HG02870 (cell line): ENCODE results near the gene COL5A1.

ENCODE experiments used
- ATAC-seq: cut with Tn5 transposase; IDR thresholded peaks from one replicate; pipeline ENCODE4 v1.9.1; 2021; ENCODE audit warnings: mild to moderate bottlenecking, moderate library complexity; ENCODE audit not compliant: unreplicated experiment

COL5A1 gene

DNA sequence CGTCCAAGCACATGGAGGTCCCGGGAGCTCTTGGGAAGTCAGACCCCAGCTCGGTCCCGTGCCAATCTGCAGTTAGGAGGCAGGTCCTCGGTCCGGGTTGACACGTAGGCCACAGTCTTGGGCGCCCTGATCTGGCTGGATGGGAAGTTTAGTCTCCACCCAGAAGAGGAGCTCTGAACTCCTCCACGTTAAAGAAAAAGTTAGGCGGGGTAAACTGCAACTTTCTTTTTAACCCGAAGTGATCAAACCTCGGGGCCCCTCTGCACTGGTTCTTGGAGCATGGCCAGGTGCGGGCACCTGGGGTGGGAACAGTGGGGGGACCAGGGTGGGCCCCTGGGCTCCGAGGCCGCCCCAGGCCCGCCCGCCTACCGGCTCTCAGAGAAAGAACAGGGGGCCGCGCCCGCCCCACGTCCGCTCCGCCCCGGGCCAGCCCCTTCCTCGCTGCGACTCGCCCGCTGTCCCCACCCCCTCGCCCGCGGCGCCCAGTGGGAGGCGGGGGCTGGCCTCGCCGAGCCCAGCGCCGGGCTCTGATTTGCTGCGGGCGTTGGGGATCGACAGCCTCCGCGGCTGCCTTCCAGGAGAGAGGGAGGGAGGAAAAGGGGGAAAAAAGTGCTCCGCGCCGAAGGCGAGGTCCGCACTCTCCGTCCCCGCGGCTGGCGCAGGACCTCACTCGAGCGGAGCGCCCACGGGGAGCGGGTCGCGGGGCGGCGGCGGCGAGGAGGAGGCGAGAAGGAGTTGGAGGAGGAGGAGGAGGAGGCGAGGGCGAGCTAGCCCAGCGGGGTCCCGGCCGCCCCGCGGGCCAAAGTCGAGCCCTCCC is at the start of gene COL5A1:
Gene COL5A1 (plus strand): TSS at position 631 of the 817 bp plus-strand sequence. CDS start 385 bp downstream, outside the sequence.
- no peak for ATAC-seq

DNA sequence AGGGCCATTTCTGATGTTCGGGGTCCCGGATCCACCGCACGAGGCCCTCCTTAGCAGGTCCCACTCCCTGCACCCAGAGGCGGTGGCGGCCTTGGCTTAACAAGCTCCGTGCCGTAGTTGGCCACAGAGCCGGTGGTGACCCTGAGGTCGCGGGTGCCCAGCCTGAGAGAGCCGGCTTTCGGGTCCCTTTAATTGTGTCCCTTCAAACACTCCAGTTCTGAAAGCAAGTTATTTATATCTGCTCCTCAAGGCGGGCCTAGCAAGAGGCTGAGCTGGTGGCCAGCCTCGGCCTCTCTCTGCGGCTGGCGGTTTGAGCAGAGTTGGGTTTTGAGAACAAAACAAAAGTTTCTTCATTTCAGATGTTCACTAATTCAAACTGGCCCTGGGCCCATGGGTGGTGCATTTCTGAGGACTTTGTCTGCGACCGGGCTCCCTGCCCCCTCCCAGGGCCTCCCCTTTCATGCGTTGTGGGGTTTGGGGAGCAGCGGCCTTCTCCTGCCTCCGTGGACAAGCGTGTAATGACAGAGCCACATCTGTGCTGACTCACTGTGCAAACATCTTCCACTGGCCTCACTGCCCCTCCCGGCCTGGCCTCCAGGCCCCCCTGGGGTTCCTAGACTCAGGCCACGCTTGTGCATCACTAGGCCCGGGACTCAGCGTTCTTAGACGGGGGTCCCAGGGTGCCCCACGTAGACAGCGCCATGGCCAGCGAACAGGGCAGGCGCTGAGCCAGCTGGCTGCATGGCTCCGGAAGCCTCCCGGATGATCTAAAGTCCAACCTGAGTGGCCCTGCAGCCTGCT is 49.4 kb upstream of the COL5A1 start:
- no peak for ATAC-seq

DNA sequence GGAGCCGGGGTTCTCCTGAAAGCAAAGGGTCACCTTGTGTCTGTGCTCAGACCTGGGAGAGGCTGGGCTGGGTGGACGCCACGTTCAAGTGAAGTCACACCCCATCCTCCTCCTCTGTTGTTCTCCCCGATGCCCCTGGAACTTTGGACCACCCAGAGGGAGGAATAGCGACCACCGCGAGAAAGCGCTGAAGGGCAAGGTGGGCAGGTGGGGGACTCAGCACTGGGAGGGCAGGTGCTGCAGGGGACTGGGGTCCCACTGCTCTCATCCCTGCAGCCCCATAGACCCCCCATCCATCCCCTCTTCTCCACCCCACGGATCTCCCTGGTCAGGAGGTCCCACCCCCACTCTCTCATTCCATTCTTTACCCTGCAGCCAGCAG is 48.8 kb upstream of the COL5A1 start:
- ATAC-seq = no peak

DNA sequence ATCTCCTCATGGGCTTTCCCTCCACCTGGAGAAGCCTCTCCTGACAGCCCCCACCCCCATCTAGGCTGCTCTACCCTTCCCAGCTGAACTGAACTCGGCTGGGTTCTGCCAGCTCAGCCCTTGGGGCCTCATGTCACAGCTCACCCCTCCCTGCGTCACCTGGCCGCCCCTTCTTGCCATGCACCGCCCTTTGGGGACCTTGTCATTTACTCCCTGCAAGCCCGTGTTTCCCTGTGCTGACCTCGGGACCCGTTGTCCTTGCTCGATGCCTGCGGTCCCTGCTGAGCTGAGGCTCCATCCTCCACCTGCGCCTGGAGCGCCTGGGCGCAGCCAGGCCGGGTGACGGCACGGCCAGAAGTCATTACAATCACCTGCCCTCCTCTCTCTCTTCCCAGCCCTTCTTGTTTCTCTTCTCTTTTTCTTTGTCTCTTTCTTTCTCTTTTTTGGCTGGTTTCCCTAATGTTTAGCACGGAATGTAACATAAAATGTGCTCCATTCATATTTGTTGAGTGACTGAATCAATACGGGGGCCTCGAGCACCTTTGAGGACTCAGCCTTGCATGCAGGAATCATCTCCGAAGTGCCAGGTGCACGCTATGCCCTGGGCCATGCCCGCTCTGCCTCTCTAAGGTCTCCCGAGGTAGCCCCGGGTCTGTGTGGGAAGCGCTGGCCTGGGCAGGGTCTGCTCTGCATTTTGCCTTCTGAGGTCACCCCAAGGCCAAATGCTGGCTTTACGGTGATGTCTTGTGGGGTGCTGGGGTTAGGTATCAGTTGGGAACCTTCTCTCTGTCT is 48.1 kb upstream of the COL5A1 start:
- no peak for ATAC-seq

DNA sequence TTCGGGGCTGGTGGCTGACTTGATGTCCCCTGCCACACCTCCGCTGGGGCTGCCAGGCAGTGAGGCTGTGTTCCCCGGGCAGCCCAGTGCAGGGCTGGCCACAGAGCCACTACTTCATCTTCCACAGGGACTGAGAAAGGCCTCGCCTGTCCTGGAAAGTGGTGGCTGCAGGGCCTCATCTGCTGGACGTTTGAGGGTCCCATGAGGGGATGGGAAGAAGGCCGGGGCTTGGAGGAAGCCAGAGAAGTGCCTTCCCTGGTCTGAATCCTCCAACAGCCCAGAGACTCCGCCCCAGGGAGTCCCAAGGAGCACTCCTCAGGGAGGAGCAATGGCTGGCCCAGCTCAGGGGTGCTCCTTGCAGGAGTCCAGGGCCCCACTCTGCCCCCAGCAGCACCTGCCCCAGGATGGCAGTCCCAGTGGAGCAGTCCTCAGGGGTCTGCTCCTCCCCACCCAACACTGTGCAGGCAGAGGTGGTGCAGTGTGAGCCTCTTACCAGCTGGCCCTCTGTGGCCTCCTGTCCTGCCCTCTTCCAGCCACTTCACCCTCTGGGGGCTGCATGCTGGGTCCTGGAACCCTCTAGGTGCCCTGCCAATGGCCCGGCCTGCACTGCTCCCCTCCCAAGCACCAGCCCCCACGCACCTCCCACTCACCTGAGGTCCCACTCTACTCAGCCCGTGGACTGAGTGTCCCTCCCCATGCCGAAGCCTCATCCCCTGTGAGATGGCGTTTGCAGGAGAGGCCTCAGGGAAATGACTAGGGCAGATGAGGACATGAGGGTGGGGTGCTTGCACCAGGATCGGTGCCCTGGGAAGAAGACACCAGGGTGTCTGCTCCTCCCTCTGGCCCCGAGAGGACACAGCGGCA is 47.3 kb upstream of the COL5A1 start:
- no peak for ATAC-seq

DNA sequence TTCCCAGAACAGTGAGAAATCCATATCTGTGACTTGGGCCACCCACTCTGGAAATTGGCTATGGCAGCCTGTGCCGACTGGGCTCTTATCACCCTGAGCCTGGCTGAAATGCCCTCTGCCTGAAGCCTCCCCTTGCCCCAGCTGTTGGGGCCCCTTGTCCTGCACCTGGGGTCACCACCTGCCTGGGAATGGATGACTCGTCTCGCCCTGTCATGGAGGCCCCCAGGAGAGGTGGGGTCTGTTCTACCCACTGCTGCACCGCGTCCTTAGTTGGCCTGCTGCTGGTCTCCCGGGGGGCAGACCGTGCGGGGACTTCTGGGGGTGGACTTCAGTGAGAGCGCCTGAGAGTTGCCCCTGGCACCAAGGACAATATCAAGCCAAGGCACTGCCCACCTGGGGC is 46.6 kb upstream of the COL5A1 start:
- no peak for ATAC-seq

DNA sequence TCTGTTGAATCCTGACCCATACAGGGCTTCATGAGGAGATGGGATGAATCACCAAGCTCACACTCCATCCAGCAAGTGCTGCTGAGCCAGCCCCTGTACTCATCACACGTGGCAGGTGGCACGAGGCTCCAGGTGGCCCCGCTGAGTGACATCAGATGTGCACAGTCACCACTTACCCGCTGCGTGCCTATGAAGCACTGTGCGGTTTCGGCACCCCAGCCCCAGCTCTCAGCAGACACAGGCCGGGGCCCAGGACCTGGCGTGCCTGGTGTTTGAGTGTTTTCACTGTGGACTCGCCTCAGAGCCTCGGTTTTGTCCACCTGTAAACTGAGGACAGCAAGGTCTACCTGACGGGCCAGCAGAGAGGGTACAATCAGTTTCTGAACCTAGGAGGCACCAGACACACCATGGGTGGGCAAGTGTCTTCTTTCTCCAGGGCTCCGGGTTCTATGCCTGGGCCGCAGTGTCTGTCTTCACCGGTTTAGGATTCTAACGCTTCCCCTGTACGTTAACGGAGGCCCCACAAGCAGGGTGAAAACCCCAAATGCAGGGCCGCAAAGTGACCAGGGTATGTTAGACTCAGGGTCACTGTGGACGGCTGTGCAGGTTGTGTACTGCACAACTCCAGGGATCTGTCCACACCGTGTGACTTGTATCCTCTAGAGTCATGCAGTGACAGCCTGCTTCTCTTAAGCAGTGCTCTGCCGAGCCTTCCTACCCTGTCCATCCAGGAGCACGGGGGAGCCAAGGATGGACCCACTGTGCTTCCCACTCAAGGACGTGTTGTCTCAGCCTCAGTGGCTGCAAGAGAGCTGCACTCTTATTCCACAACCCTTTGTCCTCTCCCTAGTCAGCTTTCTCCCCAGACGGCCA is 44.3 kb upstream of the COL5A1 start:
- no peak for ATAC-seq

DNA sequence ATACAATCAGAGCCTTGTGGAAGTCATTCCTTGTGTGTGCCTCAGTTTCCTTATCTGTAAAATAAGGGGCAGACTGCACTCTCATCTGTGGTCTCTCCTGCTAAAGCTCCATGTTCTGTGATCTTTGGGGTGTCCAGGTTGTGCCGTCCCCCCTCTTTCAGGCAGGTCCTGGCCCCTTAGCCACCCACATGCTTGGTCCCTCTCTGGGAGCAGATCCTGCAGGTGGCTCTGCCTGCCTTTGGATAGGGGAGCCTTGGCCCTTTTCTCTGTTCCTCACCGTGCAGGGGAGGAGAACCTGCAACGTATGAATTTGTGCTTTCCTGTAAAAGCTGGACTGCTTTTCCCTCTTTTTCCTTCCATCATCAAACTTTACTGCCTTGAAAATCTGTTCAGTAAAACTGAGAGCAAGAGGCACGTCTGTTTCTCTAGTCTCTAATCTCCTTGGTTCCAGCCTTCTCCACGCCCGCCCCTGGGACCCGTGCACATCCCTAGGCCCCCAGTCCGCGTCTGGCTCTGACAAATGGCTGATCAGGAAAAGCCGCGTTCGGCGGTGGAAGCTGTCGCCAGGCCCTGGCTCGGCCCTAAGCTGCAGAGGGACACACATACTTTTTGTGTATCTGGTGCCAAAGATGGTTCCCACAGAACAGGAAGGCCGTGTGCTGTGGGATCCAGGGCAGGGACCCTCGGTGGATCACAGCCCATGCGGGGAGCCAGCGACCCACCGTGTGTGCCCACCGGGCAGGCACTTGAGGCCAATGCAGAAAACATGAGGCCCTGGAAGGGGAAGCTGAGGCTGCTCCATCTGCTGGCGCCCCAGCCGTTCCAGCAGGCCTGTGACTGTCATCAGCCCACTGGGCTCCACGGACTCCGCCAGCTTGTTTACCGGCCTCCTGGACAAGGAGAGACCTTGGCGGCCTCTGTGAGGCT is 43.4 kb upstream of the COL5A1 start:
- ATAC-seq = no peak

DNA sequence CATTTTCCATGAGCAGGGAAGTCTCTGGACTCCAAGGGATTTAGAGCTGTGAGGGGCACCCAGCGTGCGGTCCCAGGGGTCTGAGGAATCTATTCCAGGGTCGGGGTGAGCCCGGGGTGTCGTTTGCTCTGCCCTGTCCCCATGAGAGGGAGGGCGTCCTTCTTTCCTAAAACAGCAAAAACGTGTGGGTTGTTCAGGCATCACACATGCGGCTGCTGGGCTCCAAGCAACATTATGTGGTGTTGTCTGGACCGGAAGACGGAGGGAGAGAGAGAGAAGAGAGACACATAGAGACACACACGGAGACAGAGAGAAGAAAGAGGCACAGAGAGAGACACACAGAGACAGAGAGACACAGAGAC is 42.7 kb upstream of the COL5A1 start:
- no peak for ATAC-seq

DNA sequence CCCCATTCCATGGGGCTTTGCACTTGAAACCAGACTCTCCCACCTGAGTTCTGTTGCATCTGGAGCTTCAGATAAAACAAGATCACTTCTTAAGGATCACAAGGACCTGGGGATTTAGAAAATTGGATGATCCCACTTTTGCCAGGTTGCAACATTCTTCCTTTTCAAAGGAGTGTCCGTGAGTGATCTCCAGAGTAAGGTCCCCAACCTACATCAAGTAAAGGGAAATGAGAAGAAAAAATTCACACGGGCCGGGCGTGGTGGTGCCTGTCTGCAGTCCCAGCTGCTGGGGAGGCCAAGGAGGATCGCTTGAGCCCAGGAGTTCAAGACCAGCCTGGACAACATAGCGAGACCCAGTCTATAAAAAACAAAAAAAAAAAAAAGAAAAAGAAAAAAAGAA is 41.2 kb upstream of the COL5A1 start:
- no peak for ATAC-seq

DNA sequence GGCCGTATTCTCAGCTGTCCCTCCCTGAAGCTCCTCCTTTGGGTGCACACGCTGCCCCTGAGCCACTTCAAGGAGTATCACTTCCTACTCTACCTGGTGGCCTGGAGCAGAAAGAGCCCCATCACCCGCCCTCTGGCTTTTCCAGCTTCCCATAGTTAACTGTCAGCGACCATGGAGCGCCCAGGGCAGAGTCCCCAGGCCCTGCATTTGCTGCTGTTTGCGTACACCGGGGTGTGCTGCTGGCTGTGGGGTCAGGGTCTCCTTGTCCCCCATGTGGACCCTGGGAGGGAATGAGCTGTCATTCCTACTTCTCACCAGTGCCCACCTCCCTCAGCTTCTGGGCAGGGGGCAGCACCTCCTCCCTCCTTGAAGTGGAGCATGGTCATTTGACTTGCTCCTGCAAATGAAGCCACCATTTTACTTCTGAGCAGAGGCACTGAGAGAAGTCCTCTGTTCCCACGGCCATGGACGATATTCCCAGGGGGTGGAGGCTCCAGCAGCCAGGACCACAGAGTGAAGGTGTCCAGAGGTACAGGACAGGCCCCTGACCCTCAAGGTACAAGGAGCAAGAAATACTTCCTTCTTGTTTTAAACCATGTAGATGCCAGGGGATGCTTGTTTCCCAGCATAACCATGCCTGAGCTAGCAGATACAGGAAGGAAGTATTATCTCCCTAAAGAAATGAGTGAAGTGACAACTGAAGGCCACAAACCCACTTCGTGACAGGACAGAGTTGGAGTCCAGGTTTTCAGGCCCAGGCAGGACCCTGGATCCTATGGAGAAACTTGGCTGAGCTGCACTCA is 40.6 kb upstream of the COL5A1 start:
- ATAC-seq = no peak

DNA sequence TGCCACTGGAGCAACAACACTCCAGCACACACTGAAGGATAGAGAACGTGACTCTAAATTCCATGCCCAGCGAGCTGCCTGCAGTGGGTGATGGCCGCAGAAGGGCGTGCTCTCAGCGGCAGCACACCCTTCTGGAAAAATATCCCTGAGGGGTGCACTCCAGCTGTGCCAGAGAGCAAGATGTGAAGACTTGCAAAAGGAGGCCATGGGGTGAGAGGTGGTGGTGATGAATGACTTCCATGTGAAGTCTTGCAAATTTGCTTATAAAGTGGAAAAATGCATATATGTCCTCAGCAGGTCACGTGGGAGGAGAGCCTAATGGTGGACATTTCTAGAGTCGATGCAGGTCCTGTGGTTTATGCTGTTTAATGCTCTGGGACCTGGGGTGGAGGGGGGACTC is 39.8 kb upstream of the COL5A1 start:
- no peak for ATAC-seq

DNA sequence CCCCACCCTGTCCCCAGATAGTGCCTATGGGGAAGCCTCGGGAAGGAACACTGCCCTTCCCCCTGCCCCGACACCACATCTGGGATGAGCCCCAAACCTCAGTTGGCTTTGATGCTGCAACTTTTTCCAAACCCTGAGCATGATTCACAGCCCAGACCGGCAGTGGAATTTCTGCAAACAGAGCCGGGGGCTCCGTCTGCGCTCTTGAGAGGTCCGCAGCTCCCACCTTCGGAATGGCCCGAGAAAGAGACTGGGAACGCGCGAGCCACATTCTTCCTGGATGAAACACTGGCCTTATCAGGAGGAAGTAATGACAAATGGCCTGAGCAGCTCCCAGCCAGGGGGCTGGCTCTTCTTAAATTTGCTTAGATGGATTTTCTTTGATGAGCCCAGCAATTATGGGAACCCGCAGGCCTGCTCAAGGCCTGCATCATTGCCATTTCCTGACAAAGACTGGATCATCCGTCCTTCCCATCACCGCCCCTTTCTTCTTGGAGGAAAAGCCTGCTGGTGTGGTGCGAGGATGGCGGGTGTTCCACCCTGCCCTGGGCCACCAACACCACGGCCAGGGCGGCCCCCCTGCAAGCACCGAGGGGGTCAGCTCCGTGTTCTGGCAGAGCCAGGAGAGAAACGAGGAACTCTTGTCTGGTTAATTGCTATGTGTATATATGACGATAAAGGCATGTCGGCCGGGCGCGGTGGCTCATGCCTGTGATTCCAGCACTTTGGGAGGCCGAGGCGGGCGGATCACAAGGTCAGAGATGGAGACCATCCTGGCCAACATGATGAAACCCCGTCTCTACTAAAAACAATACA is 38.8 kb upstream of the COL5A1 start:
- ATAC-seq = no peak

DNA sequence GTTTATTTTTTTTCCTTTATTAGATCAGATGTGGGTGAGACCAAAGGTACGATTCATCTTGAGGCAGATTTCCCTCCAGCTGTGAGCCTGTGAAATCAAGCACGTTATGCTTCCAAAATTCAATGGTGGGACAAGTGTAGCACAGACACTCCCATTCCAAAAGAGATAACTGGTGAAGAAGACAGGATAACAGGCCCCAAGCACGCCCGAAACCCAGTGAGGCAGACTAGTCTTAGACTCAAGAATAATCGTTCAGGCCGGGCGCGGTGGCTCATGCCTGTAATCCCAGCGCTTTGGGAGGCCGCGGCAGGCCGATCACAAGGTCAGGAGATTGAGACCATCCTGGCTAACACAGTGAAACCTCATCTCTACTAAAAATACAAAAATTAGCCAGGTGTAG is 36.8 kb upstream of the COL5A1 start:
- ATAC-seq = no peak

DNA sequence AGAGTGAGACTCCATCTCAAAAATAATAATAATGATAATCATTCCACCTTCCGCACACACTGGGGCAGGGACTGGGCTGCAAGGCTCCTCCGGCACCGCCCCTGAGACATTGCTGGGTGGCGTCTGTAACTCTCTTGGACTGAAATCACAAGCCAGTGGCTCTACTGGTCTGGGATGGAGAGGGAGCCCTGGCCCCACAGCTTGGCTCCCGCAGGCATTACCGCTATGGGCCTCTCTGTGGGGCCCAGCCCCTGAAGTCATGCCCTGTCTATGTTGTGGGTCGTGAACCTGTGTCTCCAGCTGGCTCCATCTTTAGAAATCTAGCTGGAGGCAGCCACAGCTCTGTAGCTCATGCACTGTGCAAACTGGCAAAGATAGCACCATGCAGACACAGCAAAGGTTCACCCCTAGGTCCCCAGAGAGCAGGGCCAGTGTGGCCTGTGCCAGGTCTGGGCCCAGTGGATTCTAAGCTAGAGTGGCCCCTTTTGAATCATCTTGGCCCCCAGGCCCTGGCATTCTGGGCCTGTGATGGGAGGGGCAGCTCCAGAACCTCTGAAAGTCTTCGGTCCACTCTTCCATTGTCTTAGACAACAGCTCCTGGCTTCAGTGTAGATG is 36.1 kb upstream of the COL5A1 start:
- no peak for ATAC-seq

DNA sequence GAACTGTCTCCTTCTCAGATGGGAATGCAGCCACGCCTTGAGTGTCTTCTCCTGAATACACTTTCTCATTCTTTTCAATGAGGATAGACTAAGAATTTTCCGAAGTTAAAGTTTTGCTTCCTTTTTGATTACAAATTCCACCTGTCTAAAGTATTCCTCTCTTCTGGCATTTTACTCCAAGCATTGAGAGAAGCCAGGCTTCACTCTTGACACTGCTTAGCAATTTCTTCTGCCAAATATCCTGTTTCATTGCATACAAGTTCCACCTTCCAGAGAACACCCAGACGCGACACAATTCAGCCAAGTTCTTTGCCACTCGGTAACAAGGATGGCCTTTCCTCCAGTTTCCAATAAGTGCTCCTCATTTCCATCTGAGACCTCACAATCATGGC is 35.6 kb upstream of the COL5A1 start:
- ATAC-seq = no peak
